Astrocyte (in vitro differentiated cells and primary cell): ENCODE measurements around the gene CD207.

Experiments used
- CTCF ChIP-seq: IDR thresholded peaks from 2 replicates; pipeline ENCODE4 v1.5.1; 2011; ENCODE audit warnings: low read depth, mild to moderate bottlenecking, inconsistent platforms, low read length, moderate library complexity; ENCODE audit not compliant: insufficient read depth
- EZH2 ChIP-seq: IDR thresholded peaks from 2 replicates; pipeline ENCODE4 v1.6.1; 2012; ENCODE audit warnings: mild to moderate bottlenecking, low read length, inconsistent platforms; ENCODE audit not compliant: insufficient read depth

- TF ChIP-seq CTCF, result no peak
- TF ChIP-seq EZH2, result no peak
Observed at GRCh38 chr2:70842401-70842800, 6.8 kb upstream of the CD207 start.
